Measurements from ENCODE around the gene CDK17.
"Not testable (repeated sequence)": the region's sequence is repeated elsewhere in the genome, so short reads cannot be mapped to it uniquely, and the experiment has no call there.

Gene CDK17

DNA sequence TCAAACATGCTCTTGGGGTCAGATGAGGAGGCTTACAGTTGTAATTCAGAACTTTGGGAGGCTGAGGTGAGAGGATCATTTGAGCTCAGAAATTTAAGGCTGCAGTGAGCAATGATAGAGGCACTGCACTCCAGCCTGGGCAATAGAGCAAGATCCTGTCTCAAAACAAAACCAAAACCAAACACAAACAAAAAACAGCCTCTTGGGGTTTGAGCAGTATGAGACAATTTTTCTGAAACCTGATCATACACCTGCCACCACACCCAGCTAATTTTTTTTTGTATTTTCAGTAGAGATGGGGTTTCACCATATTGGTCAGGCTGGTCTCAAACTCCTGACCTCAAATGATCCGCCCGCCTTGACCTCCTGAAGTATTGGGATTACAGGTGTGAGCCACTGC is 17.4 kb upstream of the CDK17 start:
- DNase-seq (ENCODE audit: low spot score), result not testable (repeated sequence)

DNA sequence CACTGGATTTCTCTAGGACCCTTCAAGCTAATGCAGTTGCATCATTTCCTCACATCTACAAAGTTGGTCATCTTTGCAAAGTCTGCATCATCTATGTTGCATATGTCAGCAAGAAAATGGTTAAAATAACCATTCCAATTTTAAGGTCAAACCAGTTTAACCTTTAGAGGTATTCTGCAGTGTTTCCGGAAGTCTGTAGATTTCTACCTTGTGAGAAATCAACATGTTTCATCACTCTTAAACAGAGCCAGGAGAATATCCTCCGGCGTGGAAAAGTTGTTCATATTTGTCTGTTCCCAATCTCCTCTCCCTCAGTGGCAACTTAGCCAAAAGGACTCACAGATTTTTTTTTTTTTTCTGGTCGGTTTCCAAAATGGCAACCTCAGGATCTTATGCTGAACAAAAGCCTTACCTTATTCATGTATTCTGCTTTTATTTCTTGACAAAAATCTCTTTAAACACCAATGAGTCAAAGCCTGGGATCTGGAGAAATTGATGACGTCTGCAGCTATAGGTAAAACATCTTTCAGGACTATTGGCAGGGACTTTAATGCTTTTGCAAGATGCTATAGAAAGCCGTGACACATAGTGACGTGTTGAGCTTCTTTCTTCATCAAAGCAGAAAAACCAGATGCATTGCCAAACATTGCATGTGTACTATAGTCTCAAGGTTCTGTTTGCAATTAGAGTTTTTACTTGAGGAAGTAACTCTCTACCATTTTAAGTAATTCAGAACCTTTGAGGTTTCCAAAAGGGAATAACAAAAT is 16.0 kb upstream of the CDK17 start:
- DNase-seq (ENCODE audit: low spot score), result no peak

DNA sequence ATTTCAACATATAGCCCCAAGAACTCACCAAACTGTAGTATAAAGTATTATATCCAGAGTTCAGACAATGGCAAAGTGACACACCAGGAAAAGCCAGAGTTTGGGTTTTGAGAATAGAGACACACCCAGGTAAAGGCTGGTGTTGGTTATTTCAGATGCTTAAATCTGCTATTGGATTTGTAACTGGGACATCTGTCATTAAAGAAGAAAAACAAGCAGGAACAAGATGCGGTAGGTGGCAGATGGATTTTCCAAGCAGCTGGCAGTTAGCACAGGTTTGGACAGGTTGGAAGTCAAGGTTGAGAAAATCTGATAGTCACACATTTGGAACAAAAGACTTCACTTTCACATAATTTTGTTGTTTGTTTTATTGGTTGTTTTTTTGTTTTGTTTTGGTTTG is 14.4 kb upstream of the CDK17 start:
- DNase-seq (ENCODE audit: low spot score), result no peak

DNA sequence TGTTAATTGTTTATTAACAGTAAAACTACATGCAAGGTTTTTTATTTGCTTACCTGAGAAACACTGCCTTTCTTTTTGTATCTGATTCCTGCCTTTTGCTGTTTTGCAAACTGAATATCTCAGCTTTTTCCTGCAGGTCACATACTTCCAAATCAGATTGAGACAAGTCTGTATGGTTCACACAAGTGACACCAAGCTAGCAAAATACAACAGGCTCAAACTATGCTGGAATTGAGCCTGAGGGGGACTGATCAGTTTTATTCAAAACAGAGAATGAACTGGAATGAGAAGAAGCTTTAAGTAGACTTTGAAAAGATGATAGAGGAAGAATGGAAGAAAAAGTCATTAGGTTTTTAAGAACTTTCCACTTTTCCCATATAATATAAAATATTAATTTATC is 12.2 kb upstream of the CDK17 start:
- no peak for DNase-seq (ENCODE audit: low spot score)

DNA sequence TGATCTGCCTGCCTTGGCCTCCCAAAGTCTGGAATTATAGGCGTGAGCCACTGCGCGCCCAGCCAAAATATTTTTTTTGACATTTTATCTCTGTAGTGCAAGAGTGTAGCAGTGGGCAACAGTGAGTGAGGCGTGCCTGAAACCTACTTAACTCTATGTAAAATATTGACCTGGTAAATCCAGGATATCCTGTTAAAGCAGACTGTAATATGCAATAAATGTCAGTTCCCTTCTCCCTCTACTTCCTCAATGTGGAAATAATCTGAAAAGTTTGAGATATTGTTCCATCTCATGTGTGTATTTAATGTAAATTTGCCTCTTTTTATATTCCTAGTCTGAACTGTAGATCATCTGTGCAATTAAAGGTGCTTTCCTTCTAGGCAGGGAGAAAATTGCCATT is 9.5 kb upstream of the CDK17 start:
- no peak for DNase-seq (ENCODE audit: low spot score)

DNA sequence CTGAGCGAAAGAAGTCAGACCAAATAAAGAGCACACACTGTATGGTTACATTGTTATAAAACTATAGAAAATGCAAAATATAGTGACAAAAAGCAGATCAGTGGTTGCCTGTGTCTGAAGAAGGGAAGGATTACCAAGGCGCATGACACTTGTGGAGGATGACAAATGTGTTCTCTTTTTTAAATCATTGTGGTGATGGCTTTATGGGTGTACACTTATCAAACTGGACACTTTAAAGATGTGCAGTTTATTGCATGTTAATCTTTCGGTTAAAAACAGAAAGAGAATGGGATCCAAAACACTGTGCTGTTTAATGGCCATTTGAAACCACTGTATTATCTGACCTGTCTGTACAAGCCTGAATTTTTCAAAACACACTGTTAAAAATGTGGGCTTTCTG is 8.8 kb upstream of the CDK17 start:
- DNase-seq (ENCODE audit: low spot score), result no peak

DNA sequence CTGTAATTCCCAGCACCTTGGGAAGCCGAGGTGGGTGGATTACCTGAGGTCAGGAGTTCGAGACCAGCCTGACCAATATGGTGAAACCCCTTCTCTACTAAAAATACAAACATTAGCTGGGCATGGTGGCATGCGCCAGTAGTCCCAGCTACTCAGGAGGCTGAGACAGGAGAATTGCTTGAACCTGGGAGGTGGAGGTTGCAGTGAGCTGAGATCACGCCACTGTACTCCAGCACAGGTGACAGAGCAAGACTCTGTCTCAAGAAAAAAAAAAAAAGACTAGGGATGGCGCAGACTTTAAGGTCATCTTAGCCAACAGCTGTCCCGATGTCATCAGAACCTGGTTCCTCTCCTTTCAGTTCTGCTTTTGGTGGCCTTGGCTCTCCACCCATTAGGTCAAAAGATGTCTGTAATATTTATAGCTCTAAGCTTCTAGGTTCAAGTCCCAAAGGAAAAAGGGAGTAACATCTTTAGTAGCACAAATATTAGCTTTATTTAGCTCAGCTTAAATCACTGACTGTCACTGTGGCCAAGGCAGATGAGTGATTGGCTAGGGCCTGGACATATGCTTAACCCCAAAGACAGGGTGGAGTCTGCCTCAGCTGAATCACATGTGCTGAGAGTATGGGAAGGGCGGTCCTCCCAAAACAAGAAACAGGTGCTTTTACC is 7.3 kb upstream of the CDK17 start:
- not testable (repeated sequence) for DNase-seq (ENCODE audit: low spot score)

DNA sequence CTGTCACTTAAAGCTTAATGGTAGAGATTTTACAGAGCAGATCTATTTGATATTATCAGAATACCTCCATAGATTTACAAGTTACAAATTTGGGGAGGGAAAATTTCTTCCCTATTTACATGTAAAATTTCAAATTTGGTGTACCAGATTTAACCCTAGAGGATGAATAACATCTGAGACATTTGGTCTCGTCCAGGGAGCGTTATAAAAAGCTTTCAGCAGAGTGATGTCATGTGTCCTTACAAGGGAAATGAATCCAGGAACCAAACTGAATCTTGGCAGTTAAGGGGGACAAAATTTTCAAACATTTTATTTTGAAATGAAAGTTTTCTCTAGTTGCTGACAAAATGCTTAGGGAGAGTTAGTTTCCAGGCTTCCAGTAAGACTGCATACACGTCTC is 4.5 kb upstream of the CDK17 start:
- DNase-seq (ENCODE audit: low spot score), result no peak

DNA sequence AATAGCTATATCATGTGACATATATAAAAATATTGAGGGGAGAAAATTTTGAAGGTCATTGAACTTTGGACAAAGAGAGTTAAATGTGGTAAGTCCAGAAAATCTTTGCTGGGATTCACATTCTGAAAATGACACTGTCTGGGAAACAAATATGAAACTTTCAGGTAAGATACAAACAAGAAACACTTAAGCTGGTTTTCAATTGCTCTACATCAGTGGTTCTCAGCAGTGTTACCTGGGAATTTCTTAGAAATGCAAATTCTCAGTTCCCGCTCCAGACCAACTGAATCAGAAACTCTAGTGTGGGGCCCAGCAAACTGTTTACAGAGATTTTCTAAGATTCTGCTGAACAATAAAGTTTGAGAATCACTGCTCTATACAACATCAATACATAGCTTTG is 3.6 kb upstream of the CDK17 start:
- no peak for DNase-seq (ENCODE audit: low spot score)

DNA sequence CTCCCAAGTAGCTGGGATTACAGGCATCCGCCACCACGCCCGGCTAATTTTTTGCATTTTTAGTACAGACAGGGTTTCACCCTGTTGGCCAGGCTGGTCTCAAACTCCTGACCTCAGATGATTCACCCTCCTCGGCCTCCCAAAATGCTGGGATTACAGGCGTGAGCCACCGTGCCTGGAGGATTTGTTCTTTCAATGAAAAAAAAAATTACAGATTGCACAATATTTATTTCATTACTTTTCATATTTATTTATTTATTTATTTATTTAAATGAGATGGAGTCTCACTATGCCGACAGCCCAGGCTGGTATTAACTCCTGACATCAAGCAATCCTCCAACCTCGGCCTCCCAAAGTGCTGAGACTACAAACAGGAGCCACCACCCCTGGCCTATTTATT is 2.3 kb upstream of the CDK17 start:
- not testable (repeated sequence) for DNase-seq (ENCODE audit: low spot score)

DNA sequence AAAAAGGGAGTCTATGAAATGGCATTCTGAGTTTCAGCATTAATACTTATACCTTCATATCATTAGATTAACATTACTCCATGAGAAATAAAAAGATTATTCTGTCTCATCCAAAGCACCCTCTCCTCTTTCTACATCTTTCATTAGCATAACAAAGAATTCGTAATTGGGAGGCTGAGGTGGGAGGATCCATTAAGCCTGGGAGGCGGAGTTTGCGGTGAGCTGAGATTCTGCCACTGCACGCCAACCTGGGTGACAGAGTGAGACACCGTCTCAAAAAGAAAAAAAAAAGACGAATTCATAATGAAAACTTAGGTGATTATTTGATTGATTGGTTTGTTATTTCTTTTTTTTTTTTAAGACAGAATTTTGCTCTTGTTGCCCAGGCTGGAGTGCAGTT is 1.8 kb upstream of the CDK17 start:
- no peak for DNase-seq (ENCODE audit: low spot score)

DNA sequence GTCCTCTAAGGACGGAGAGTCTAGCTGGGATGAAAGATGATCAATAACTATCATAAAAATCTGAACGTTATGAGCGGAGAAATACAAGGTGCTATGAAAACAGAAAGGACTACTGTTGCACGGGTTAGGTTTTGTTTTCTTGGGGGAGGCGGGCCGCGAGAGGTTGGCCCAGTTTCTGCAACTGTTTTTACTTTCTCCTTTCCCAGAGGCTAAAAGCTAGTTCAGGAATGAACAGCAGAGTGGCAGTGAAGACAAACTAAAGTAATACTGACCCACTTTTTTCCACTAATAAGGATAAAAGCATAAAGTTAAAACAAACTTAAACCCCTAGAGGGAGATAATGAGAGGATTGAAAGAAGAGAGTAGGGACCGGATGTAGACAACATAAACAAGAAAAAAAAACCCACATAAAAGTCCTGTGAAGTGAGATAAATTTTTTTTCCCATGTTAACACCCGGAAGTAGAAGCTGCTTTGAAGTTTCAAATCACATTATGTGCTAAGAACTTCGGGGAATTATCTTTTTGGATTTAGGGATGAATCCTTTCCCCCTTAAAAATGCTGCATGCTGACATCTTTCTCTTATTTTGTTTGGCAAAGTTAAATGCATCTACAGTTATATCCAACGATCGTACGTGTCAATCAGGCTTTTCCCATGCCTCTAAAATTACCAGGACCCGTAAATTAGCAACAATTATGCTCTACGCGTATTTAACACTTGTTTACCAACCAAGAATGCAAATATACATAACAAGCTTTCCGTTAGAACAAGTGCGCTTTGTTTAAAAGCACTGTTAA is 1.0 kb upstream of the CDK17 start:
- peak; percentile 74 for DNase-seq (ENCODE audit: low spot score)

DNA sequence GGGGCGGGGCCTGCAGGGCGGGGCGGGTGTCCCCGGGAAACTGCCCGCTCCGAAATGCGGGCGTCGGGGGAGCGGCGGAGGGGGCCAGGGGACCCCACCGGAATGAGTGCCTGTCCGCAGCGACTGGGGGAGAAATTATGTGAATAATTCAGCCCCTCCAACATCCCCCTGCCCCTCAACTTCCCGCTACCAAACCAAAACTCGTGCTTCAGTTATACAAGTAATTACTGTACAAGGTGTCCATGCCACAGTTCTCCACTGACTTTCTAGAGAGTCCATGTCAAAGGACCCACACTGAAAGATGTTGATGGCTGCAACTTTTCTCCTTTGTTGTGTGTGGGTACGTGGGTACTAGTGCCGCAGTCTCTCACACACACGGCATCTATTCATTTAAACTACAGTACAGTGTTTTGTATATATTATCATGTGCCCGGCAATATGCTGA is 414 bp upstream of the CDK17 start:
- no peak for DNase-seq (ENCODE audit: low spot score)

DNA sequence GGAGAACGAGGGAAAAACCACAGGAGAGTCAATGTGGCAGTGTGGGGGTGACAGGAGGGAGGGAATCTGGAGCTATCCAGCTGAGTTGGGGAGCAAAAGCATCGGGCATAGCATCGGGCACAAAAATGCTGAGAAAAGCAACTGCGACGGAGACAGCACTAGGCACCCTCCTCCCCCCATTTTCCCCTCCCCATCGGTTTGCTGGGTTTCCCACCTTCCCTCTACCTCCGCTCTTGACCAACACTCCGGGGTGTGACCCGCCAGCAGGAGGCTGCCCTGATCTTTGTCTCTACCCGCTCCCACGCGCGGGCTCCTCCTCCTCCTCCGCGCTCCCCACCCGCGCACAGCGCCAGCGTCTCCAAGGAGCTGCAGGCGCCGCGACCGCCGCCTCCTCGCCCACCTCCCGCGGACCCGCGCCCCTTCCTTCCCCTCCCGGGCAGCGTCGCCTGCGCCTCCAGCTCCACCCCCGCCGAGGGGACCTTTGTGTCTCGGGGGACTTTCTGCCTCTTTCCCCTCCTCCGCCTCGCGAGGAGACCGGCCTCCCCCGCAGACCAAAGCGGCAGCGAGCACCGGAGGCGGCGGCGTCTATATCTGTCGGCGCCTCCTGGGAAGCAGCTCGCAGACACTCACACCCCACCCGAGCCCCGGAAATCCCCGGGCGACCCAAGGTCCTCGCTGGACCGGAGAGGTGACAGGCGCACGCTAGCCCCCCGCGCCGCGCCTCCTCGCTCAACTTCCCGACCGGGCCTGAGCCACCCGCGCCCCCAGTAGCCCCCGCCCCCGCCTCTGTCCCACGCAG is 920 bp downstream of the CDK17 start:
- peak; percentile 59 for DNase-seq (ENCODE audit: low spot score)

DNA sequence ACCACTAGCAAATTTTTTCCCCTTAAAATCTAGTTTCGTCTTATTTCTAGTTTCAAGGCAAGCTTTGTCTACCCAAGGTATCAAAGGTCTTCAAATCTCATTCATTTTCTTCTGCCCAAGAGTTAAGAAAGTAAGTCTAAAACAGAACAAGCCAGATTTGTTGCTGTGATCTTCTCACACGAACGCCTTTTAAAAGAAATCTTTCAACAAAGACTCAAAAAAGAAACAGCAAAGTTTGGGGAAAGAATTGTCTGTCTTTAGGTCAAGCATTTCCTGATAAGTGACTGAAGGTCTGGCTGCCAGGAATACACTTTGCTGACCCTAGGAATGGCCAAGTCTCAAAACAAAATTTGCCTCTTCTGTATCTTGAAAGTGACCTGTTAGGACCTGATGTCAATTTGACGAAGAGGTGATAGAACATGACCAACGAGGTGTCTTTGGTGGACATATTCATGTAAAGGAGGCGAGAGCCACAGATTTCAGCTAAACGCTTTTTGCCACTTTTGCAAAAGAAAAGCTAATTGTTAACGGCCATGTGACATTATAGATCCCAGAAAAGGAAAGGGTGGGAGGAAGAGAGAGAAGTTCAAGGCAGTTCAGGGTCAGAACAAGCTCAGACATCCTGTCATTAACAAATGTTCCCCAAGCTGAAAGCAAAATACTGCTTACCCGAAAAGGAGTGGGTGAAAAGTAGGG is 1.7 kb downstream of the CDK17 start:
- no peak for DNase-seq (ENCODE audit: low spot score)

DNA sequence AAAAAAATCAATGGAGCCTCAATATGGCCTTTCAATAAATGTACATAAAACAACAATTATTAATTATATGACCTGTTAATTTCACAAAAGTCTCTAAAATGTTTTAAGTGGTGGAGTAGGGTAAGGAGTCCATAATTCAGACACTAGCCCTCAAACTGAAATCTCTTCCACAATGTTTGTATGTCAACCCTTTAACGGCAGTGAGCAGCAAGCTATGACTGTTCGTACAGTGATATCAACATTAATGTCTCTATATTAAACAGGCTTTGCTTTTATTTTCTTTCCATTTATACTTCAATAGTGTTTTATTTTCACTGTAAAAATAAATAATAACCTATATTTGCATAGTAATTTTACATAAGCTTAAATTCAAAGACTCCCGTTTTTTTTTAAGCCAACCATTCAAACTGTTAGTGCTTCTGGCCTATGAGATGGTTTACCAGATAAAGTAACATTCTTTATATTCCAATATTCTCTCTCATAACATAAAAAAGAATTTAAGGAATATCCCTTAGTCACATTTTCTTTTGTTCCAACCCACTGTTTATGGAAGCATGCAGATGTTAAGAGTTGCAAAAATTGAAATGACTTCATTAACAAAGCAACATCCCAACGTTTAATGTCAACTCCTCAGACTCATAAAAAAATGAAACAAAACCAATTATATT is 2.3 kb downstream of the CDK17 start:
- no peak for DNase-seq (ENCODE audit: low spot score)

DNA sequence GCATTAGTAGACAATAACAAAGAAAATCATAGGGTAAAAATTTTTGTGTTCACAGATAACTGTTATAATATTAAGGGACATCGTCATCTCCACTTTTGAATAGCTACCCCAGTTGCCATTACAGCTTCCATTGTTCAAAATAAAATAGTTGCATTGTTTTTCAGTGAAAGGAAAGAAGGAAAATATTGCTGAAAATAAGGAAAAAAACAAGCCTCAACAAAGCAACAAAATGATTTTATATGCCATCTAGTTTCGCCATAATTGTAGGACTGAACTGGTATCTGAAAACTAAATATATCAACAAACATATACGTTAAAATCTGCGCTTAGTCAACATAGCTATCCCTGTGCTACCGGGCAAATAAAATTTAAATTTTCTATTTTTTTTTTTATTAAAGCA is 3.3 kb downstream of the CDK17 start:
- DNase-seq (ENCODE audit: low spot score), result no peak

DNA sequence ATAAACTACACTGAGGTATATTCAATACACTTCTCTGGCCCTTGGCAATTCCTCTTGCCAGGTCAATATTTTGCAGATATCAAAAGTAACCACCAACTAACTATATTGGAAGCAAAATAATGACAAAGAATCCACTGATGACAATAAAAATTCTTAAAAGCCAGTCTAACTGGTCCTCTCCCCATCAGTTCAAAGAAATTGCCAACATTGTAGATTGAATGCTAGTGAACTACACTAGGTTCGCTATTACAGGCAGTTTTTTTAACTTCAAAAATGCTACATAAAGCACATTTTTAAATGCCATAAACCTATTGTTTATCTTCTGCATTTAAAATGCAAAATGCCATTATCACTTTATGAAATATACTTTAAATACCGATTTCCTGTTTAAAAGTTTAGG is 4.0 kb downstream of the CDK17 start:
- DNase-seq (ENCODE audit: low spot score), result no peak

DNA sequence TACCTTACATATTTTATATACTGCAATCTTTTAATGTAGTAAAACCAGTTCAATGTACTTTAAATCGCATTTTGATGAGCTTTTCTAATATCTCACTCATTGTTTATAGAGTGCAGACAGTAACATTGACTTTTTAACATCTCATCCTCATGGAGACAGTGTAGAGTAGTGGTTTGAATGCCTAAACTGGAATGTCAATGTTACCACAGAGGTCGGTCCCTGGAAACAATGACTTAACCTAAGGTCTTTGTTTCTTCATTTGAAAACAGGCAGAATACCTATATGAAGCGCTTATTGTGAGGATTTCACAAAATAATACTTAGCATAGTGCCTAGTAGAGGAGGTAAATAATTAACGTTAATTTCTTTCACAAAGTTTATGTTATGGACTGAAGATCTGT is 5.0 kb downstream of the CDK17 start:
- no peak for DNase-seq (ENCODE audit: low spot score)

DNA sequence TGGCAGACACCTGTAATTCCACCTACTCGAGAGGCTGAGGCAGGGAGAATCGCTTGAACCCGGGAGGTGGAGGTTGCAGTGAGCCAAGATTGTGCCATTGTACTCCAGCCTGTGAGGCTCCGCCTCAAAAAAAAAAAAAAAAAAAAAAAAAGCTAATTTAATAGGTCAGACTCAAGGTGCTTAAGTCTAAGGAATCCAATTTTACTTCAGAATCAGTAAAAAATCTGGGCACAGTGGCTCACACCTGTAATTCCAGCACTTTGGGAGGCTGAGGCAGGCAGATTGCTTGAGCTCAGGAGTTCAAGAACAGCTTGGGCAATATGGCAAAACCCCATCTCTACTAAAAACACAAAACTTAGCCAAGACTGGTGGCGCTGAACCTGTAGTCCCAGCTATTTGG is 7.0 kb downstream of the CDK17 start:
- DNase-seq (ENCODE audit: low spot score), result not testable (repeated sequence)

DNA sequence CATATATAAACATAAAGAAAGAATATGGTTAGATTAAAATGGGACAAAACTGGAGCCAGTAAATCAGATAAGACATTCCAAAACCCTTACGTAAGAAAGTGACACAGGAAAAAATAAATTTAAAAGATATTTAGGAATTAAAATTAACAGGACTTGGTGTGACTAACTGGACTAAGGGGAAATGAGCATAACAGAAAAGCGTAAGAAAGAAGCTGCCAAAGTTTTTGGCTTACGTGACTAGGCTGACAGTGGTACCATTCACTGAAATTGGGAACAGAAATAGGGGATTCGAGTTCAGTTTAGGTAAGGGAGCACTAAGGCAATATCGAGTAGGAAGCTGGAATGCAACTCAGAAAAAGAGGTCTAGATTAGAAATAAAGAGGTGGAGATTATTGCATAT is 7.8 kb downstream of the CDK17 start:
- no peak for DNase-seq (ENCODE audit: low spot score)
